Left ventricle myocardium inferior (tissue), 1 donor: ENCODE results near the gene FETUB. TPM values are rescaled to one million over a fixed set of nuclear protein-coding genes. Genes with fewer than 3 reads are reported as not detected.

Source experiments
- DNase-seq: peaks from one replicate; pipeline ENCODE4 v3.0.0-alpha.2; 2020
- H3K27ac ChIP-seq: fragments of 200-600 bp; replicated peaks from 2 replicates; pipeline ENCODE4 v1.8.0; 2021
- H3K27me3 ChIP-seq: fragments of 200-600 bp; 2 replicates; pipeline ENCODE4 v1.8.0; 2021; ENCODE audit warnings: low read depth
- H3K36me3 ChIP-seq: fragments of 200-600 bp; 2 replicates; pipeline ENCODE4 v1.8.0; 2021
- H3K4me1 ChIP-seq: fragments of 200-600 bp; 2 replicates; pipeline ENCODE4 v1.8.0; 2021
- H3K4me3 ChIP-seq: fragments of 200-600 bp; 2 replicates; pipeline ENCODE4 v1.8.0; 2021; ENCODE audit warnings: mild to moderate bottlenecking, moderate library complexity
- H3K9me3 ChIP-seq: fragments of 200-600 bp; replicated peaks from 2 replicates; pipeline ENCODE4 v1.8.0; 2021
- intact Hi-C: fragments of 100-400 bp; cut with micrococcal nuclease; formaldehyde crosslinking; loops from one replicate; pipeline ENCODE4 v1.11.0; 2022
- total RNA-seq: library from RNA; stranded (reverse); fragmentation: NEBNext Ultra II Directional; extraction: Animal tissue kit (Norgen Biotek cat#: 25700); gene quantifications from one replicate; pipeline ENCODE4 v1.2.1, GENCODE V29; 2021
- TF ChIP-seq, protein P1 (sequence below): fragments of 200-600 bp; IDR thresholded peaks from 2 replicates; pipeline ENCODE4 v1.8.0; 2021; ENCODE audit warnings: antibody characterized with exemption, mild to moderate bottlenecking, borderline replicate concordance
- donor health status: DM: no; HTN: yes; CAD: no; lungs with severe emphysema.

FETUB gene
- total RNA-seq, 1 donor from 2014 or later: not detected

DNA sequence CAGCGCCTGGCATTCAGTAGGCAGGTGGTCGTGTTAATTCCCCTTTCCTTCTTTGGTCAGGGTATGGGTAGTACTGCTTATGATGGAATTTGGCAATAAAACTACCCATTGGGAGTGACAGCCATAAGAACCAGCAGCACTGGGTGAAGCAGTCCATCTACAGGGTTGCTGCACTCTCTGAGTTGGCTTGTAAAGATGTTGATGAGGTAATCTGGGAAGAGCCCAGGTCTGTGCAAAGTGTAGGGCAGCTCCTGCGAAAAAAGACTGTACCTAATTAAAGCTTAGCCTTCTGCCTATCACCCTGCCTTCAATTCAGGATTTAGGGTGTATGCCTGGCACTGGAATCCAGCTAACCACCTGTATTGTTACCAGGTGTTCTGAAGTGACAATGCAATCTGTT, 4.7 kb upstream of the FETUB start:
- TF ChIP-seq, protein P1, sequence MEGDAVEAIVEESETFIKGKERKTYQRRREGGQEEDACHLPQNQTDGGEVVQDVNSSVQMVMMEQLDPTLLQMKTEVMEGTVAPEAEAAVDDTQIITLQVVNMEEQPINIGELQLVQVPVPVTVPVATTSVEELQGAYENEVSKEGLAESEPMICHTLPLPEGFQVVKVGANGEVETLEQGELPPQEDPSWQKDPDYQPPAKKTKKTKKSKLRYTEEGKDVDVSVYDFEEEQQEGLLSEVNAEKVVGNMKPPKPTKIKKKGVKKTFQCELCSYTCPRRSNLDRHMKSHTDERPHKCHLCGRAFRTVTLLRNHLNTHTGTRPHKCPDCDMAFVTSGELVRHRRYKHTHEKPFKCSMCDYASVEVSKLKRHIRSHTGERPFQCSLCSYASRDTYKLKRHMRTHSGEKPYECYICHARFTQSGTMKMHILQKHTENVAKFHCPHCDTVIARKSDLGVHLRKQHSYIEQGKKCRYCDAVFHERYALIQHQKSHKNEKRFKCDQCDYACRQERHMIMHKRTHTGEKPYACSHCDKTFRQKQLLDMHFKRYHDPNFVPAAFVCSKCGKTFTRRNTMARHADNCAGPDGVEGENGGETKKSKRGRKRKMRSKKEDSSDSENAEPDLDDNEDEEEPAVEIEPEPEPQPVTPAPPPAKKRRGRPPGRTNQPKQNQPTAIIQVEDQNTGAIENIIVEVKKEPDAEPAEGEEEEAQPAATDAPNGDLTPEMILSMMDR: no peak
- intact Hi-C loops: no loop called here
- H3K27me3 ChIP-seq: peaks cover 7% of the 10 kb centered on the region
- H3K4me1 ChIP-seq: peaks cover 10% of the 10 kb centered on the region
- no peak overlapping the region for H3K27ac ChIP-seq
- DNase-seq: no peak
- no peaks in the 10 kb centered on the region for H3K9me3 ChIP-seq
- no peak overlapping the region for H3K4me3 ChIP-seq
- H3K36me3 ChIP-seq: no peaks in the 10 kb centered on the region

DNA sequence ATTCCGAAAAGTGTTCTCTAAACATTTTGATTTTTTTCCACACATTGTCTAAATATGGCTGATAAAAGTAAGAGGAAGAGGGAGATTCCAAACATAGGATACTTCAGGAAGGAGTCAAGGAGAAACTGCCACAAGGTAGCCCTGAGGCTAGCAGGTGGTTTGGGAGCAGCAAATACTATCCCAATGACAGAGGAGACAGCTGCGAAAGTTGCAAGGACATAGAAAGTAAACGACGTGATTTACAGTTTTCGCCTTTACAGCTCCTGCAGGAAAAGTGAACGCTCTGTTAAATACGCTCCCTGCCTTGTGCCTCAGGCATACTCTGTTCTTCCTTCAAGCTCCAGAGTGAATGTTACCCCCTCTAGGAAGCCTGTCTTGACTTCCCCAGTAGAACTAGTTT, 3.7 kb upstream of the FETUB start:
- intact Hi-C loops: no loop called here
- DNase-seq: no peak
- TF ChIP-seq, protein P1: no peak

DNA sequence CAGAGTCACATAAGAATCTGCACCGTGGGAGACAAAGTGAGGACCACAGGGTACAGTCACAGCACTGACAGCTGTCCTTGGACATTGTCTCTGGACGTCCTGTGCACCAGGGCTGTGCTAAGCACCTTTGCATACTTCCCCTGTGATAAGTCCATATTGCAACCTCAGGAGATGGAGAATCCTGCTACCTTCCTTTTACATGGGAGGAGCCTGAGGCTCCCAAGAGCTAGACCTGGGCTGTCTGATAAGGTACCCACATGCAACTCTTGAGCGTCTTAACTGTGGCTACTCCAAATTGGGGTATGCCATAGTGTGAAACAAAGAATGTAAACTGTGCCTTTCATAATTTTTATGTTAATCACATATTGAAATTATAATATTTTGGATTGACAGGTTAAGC, 2.5 kb upstream of the FETUB start:
- Histone ChIP-seq H3K4me1 (peaks cover 13% of the 10 kb centered on the region), H3K9me3 (no peaks in the 10 kb centered on the region), H3K27me3 (peaks cover 18% of the 10 kb centered on the region), H3K4me3 (no peak overlapping the region), H3K36me3 (no peaks in the 10 kb centered on the region), H3K27ac (no peak overlapping the region)
- intact Hi-C loops: no loop called here
- DNase-seq: no peak
- TF ChIP-seq, protein P1: no peak

More for the DNA sequence above, 3.7 kb upstream of the FETUB start:
- Histone ChIP-seq H3K4me3 (no peak overlapping the region), H3K4me1 (peaks cover 13% of the 10 kb centered on the region), H3K27ac (no peak overlapping the region), H3K36me3 (no peaks in the 10 kb centered on the region), H3K9me3 (no peaks in the 10 kb centered on the region), H3K27me3 (peaks cover 7% of the 10 kb centered on the region)

DNA sequence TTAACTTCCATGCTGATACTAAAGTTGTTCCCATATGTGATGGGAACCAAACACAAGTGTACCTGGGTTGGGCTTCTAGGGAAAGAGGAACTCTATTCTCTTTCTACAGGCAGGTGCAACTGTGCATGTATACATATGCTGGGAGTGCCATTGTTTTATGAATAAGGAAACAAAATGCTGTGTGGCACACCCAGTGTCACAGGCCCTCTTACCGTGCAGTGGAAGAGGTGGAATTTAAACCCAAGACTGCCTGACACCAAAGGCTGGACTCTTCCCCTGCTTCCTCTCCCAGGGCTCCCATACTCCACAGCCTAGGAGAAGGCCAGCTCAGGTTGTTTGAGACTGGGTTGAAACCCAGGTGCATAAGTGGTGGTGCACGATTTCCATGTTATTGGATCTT, 1.9 kb upstream of the FETUB start:
- Histone ChIP-seq H3K9me3 (no peaks in the 10 kb centered on the region), H3K4me1 (peaks cover 13% of the 10 kb centered on the region), H3K27me3 (peaks cover 20% of the 10 kb centered on the region), H3K27ac (no peak overlapping the region), H3K4me3 (no peak overlapping the region), H3K36me3 (no peaks in the 10 kb centered on the region)
- DNase-seq: no peak
- intact Hi-C loops: no loop called here
- TF ChIP-seq, protein P1: no peak

DNA sequence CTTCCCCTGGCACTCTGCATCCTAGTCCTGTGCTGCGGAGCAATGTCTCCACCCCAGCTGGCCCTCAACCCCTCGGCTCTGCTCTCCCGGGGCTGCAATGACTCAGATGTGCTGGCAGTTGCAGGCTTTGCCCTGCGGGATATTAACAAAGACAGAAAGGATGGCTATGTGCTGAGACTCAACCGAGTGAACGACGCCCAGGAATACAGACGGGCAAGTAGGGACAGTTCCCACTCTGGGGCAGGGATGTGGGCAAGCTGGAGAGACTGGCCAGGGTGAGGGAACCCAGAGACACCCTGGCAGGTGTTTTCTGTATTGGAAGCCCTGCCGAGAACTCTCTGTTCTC, 247 bp downstream of the FETUB start:
- DNase-seq: peak; percentile 18
- H3K4me3 ChIP-seq: no peak overlapping the region
- no peak overlapping the region for H3K27ac ChIP-seq
- intact Hi-C loops: no loop called here
- peaks cover 20% of the 10 kb centered on the region for H3K27me3 ChIP-seq
- H3K9me3 ChIP-seq: no peaks in the 10 kb centered on the region
- TF ChIP-seq, protein P1: no peak
- H3K36me3 ChIP-seq: no peaks in the 10 kb centered on the region
- H3K4me1 ChIP-seq: peaks cover 13% of the 10 kb centered on the region

DNA sequence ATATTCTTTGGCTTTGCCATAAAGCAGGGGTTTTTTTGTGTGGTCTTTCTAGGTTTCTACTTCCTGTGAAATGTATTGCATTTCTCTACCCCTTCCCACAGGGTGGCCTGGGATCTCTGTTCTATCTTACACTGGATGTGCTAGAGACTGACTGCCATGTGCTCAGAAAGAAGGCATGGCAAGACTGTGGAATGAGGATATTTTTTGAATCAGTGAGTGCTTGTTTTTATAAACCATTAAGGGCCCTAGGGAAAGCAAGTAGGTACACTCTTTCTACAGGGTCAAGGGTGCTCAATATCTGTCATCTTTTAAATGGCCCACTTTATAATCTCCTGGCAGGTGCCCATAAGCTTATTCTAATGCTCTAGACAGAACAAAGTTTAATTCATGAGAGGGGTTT, 730 bp downstream of the FETUB start:
- peaks cover 20% of the 10 kb centered on the region for H3K27me3 ChIP-seq
- H3K9me3 ChIP-seq: no peaks in the 10 kb centered on the region
- H3K36me3 ChIP-seq: no peaks in the 10 kb centered on the region
- H3K4me1 ChIP-seq: peaks cover 13% of the 10 kb centered on the region
- intact Hi-C loops: no loop called here
- no peak for DNase-seq
- no peak overlapping the region for H3K4me3 ChIP-seq
- no peak overlapping the region for H3K27ac ChIP-seq
- TF ChIP-seq, protein P1: no peak
